Measurements from ENCODE around the gene MFGE8. TPM values are rescaled to one million over a fixed set of nuclear protein-coding genes. Genes with fewer than 3 reads are reported as not detected.

Gene MFGE8
- polyA plus RNA-seq, 1 donor from 2014 or later, result 1.1 TPM

GRCh38 chr15:88912500-88912921 is 668 bp downstream of the MFGE8 start:
- Histone ChIP-seq H3K36me3 (ENCODE audit: insufficient read depth, low read length) (no peaks in the 10 kb centered on the region), H3K27me3 (ENCODE audit: insufficient read depth, low read depth, low read length) (peaks cover 15% of the 10 kb centered on the region), H2AFZ (ENCODE audit: low read depth, low read length) (no peak overlapping the region), H3K4me3 (ENCODE audit: low read length) (peak overlapping the region; percentile 73), H3K9me2 (ENCODE audit: insufficient read depth, low read length) (no peaks in the 10 kb centered on the region), H3K27ac (ENCODE audit: low read length) (no peak overlapping the region), H3K4me2 (ENCODE audit: low read length) (no peak overlapping the region), H3K9me3 (ENCODE audit: low read length) (no peaks in the 10 kb centered on the region), H3K79me2 (replicated peaks; ENCODE audit: insufficient read depth, low read length) (no peaks in the 10 kb centered on the region), H3F3A (ENCODE audit: insufficient read depth, low read length, poor library complexity, severe bottlenecking) (no peaks in the 10 kb centered on the region), H4K20me1 (ENCODE audit: insufficient read depth) (no peaks in the 10 kb centered on the region), H3K9ac (ENCODE audit: low read length) (no peak overlapping the region)
- TF ChIP-seq EP300 (conservative IDR thresholded peaks at IDR 0.05; ENCODE audit: poor library complexity, severe bottlenecking) (no peak), SMC3 (conservative IDR thresholded peaks at IDR 0.05; ENCODE audit: poor library complexity) (no peak), POLR2AphosphoS5 (IDR thresholded peaks at IDR 0.05) (no peak), RAD21 (conservative IDR thresholded peaks at IDR 0.05) (no peak), EZH2 (IDR thresholded peaks at IDR 0.05; ENCODE audit: borderline replicate concordance, insufficient read depth, low read length, poor library complexity, severe bottlenecking) (no peak), MXI1 (conservative IDR thresholded peaks at IDR 0.05; ENCODE audit: poor library complexity, severe bottlenecking) (no peak), REST (IDR thresholded peaks at IDR 0.05; ENCODE audit: borderline replicate concordance) (no peak), TAF1 (IDR thresholded peaks at IDR 0.05; ENCODE audit: low read depth) (no peak)
- TF ChIP-seq, protein P1, sequence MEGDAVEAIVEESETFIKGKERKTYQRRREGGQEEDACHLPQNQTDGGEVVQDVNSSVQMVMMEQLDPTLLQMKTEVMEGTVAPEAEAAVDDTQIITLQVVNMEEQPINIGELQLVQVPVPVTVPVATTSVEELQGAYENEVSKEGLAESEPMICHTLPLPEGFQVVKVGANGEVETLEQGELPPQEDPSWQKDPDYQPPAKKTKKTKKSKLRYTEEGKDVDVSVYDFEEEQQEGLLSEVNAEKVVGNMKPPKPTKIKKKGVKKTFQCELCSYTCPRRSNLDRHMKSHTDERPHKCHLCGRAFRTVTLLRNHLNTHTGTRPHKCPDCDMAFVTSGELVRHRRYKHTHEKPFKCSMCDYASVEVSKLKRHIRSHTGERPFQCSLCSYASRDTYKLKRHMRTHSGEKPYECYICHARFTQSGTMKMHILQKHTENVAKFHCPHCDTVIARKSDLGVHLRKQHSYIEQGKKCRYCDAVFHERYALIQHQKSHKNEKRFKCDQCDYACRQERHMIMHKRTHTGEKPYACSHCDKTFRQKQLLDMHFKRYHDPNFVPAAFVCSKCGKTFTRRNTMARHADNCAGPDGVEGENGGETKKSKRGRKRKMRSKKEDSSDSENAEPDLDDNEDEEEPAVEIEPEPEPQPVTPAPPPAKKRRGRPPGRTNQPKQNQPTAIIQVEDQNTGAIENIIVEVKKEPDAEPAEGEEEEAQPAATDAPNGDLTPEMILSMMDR (IDR thresholded peaks at IDR 0.05; ENCODE audit: poor library complexity, severe bottlenecking), result no peak

- Histone ChIP-seq H4K20me1 (ENCODE audit: insufficient read depth) (no peaks in the 10 kb centered on the region), H3K4me2 (ENCODE audit: low read length) (no peak overlapping the region), H3K9me3 (ENCODE audit: low read length) (no peaks in the 10 kb centered on the region), H3K79me2 (replicated peaks; ENCODE audit: insufficient read depth, low read length) (no peaks in the 10 kb centered on the region), H3K9ac (ENCODE audit: low read length) (no peak overlapping the region), H3K9me2 (ENCODE audit: insufficient read depth, low read length) (no peaks in the 10 kb centered on the region), H3K36me3 (ENCODE audit: insufficient read depth, low read length) (no peaks in the 10 kb centered on the region), H2AFZ (ENCODE audit: low read depth, low read length) (no peak overlapping the region), H3K27me3 (ENCODE audit: insufficient read depth, low read depth, low read length) (peaks cover 15% of the 10 kb centered on the region), H3K4me3 (ENCODE audit: low read length) (no peak overlapping the region), H3K27ac (ENCODE audit: low read length) (no peak overlapping the region), H3F3A (ENCODE audit: insufficient read depth, low read length, poor library complexity, severe bottlenecking) (no peaks in the 10 kb centered on the region)
- no peak for TF ChIP-seq POLR2AphosphoS5 (IDR thresholded peaks at IDR 0.05)
- TF ChIP-seq EZH2 (IDR thresholded peaks at IDR 0.05; ENCODE audit: borderline replicate concordance, insufficient read depth, low read length, poor library complexity, severe bottlenecking), result no peak
- TF ChIP-seq RAD21 (conservative IDR thresholded peaks at IDR 0.05), result no peak
- TF ChIP-seq SMC3 (conservative IDR thresholded peaks at IDR 0.05; ENCODE audit: poor library complexity), result no peak
- TF ChIP-seq, protein P1 (IDR thresholded peaks at IDR 0.05; ENCODE audit: poor library complexity, severe bottlenecking), result no peak
- TF ChIP-seq TAF1 (IDR thresholded peaks at IDR 0.05; ENCODE audit: low read depth), result no peak
- no peak for TF ChIP-seq EP300 (conservative IDR thresholded peaks at IDR 0.05; ENCODE audit: poor library complexity, severe bottlenecking)
- no peak for TF ChIP-seq REST (IDR thresholded peaks at IDR 0.05; ENCODE audit: borderline replicate concordance)
- TF ChIP-seq MXI1 (conservative IDR thresholded peaks at IDR 0.05; ENCODE audit: poor library complexity, severe bottlenecking), result no peak
Measured at GRCh38 chr15:88911766-88912118, 1.4 kb downstream of the MFGE8 start.
